H1 (cell line): ENCODE data around the gene ARMC10. TPM values are rescaled to one million over a fixed set of nuclear protein-coding genes. Genes with fewer than 3 reads are reported as not detected.

Experiments
- BACH1 ChIP-seq: IDR thresholded peaks from 2 replicates; pipeline ENCODE4 v1.6.1; 2012; ENCODE audit warnings: low read length, improper control_type of control experiment
- BCL11A ChIP-seq, 2 experiments: IDR thresholded peaks; one replicate each; pipeline ENCODE4 v1.6.1; 2011; ENCODE audit warnings: low read depth in 2 of 2, low read length in 2 of 2, mild to moderate bottlenecking in 2 of 2
- CHD2 ChIP-seq: IDR thresholded peaks from 2 replicates; pipeline ENCODE4 v1.6.1; 2012; ENCODE audit warnings: low read length, improper control_type of control experiment
- CREB1 ChIP-seq: IDR thresholded peaks from 2 replicates; pipeline ENCODE4 v1.6.1; 2012; ENCODE audit warnings: inconsistent platforms
- JUND ChIP-seq: IDR thresholded peaks from 2 replicates; pipeline ENCODE4 v1.6.1; 2011; ENCODE audit warnings: mild to moderate bottlenecking, improper control_type of control experiment, low read length
- KDM5A ChIP-seq: fragments of 200-600 bp; IDR thresholded peaks from 2 replicates; pipeline ENCODE4 v1.7.1; 2012; ENCODE audit warnings: mild to moderate bottlenecking, low read length, inconsistent platforms, mixed read lengths
- NRF1 ChIP-seq: IDR thresholded peaks from 2 replicates; pipeline ENCODE4 v1.6.1; 2011; ENCODE audit warnings: mild to moderate bottlenecking, low read depth, low read length, improper control_type of control experiment
- PHF8 ChIP-seq: fragments of 200-600 bp; sonication (generic); conservative IDR thresholded peaks from 2 replicates; pipeline ENCODE4 v1.7.1; 2012; ENCODE audit warnings: low read depth, mild to moderate bottlenecking, inconsistent platforms, low read length, moderate library complexity
- POLR2AphosphoS5 ChIP-seq: IDR thresholded peaks from 2 replicates; pipeline ENCODE4 v1.6.1; 2011; ENCODE audit warnings: low read depth, low read length
- RFX5 ChIP-seq: IDR thresholded peaks from 2 replicates; pipeline ENCODE4 v1.6.1; 2011; ENCODE audit warnings: low read depth, low read length, improper control_type of control experiment, borderline replicate concordance
- RXRA ChIP-seq: IDR thresholded peaks from 2 replicates; pipeline ENCODE4 v1.6.1; 2011; ENCODE audit warnings: low read depth, mild to moderate bottlenecking, low read length, moderate library complexity; ENCODE audit not compliant: insufficient read depth
- SAP30 ChIP-seq: fragments of 300-600 bp; sonication (generic); IDR thresholded peaks from 2 replicates; pipeline ENCODE4 v1.7.1; 2012; ENCODE audit warnings: low read length, moderate library complexity, mild to moderate bottlenecking, inconsistent platforms; ENCODE audit not compliant: insufficient read depth, insufficient replicate concordance
- SIN3A ChIP-seq, 2 experiments: IDR thresholded peaks in 1 of 2; conservative IDR thresholded peaks in 1 of 2; 2 replicates each; pipeline ENCODE4 v1.6.1; 2011 to 2012; ENCODE audit warnings: low read length in 2 of 2, improper control_type of control experiment in 1 of 2, low read depth in 1 of 2, mild to moderate bottlenecking in 1 of 2
- SIX5 ChIP-seq: IDR thresholded peaks from 2 replicates; pipeline ENCODE4 v1.6.1; 2011; ENCODE audit warnings: mild to moderate bottlenecking, low read depth, low read length
- SP2 ChIP-seq: IDR thresholded peaks from 2 replicates; pipeline ENCODE4 v1.6.1; 2012; ENCODE audit warnings: mild to moderate bottlenecking, low read length, inconsistent platforms
- SRF ChIP-seq: IDR thresholded peaks from 2 replicates; pipeline ENCODE4 v1.6.1; 2011; ENCODE audit warnings: mild to moderate bottlenecking, low read depth, low read length, moderate library complexity
- TAF1 ChIP-seq: IDR thresholded peaks from 2 replicates; pipeline ENCODE4 v1.6.1; 2011; ENCODE audit warnings: mild to moderate bottlenecking, low read depth, low read length
- polyA plus RNA-seq, 7 experiments: library from polyadenylated mRNA; depleted of rRNA in 3 of 7; stranded (reverse) in 5 of 7; unstranded in 2 of 7; fragments of >200 nt in 5 of 7; fragments of 200-250 nt in 2 of 7; gene quantifications; 1 replicate in 5 of 7; 2 replicates in 1 of 7; 4 replicates in 1 of 7; pipeline versions ENCODE4 v1.2.1 to v1.2.3, GENCODE V29; 2011 to 2013; ENCODE audit warnings: missing spikeins in 2 of 7, mixed read lengths in 2 of 7
- total RNA-seq: library from RNA; stranded (reverse); fragmentation: NEBNext Ultra II Directional; extraction: Animal tissue kit (Norgen Biotek cat#: 25700); gene quantifications from 2 replicates; pipeline ENCODE4 v1.2.1, GENCODE V29; 2021
- TF ChIP-seq, protein P1 (sequence below): IDR thresholded peaks from 2 replicates; pipeline ENCODE4 v1.6.1; 2012; ENCODE audit warnings: low read length, inconsistent platforms
- TF ChIP-seq, protein P2 (sequence below), 3 experiments: IDR thresholded peaks; 1 replicate in 2 of 3; 2 replicates in 1 of 3; pipeline versions ENCODE4 v1.5.1 to v1.6.1; 2011; ENCODE audit warnings: low read length in 3 of 3, mild to moderate bottlenecking in 3 of 3, inconsistent platforms in 2 of 3, low read depth in 1 of 3, moderate library complexity in 1 of 3; ENCODE audit not compliant: insufficient read depth in 1 of 3; ENCODE audit errors: control extremely low read depth in 1 of 3
- TF ChIP-seq, protein P3 (sequence below): IDR thresholded peaks from 2 replicates; pipeline ENCODE4 v1.6.1; 2012; ENCODE audit warnings: inconsistent platforms

ARMC10 gene
- total and polyA plus RNA-seq, 2 of the 8 experiments (the other 6 are each of a cell fraction or from before 2014, with no cell fraction given) = 16.4 to 44.3 TPM

DNA sequence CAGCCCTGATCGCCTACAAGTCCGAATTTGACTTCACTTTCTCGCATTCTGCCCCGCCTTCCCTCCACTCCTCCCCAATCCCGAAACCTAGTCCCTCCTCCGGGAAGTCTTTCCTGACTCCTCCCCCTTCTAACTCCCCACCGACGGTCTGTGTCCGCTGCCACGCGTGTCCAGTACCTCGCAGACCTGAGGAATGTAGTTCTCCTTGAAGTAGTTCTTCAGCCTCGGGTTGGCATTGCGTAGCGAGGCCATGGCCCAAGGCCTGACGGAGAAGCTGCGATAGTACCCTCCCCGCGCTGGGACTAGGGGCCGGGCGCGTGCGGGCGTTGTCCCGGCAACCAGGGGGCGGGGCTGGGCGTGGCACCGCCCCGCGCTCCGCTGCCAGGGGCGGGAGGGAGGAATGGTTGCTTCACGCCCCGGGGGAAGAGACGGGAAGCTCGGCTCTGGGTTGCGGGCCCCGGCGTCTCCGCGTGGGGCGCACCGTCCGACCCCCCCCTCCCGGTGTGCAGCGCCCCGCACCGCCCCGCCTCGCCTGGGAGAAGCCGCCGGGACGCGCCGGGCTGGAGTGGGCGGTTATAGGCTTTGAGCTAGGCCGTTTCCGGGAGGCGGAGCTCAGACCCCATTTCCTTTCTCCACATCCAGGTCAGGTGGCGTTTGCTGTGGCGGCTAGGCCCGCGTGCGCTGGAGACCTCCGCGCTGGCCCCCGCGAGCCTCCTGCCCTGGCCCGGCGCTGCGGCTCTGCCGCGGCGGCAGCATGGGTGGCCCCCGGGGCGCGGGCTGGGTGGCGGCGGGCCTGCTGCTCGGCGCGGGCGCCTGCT lies at the start of gene ARMC10, which contains the start of gene FBXL13 (continued):
- TF ChIP-seq KDM5A (no peak), BCL11A (IDR thresholded peaks at IDR 0.05; ENCODE audit: low read depth in 2 of 2, low read length in 2 of 2) (no peak), PHF8 (peak; percentile 66), BACH1 (peak; percentile 86), SIX5 (no peak), JUND (0 out of 2 replicates have a peak, but pooled peaks have one; percentile 4), SRF (no peak), SIN3A (conservative IDR thresholded peaks at IDR 0.05 in 1 of 2, IDR thresholded peaks at IDR 0.05 in 1 of 2; ENCODE audit: low read depth in 1 of 2, low read length in 2 of 2) (peak; percentile 58 to 98; a peak in 2 of 4 replicates), RXRA (no peak), SP2 (no peak), NRF1 (no peak), CHD2 (no peak), SAP30 (peak; percentile 98), CREB1 (0 out of 2 replicates have a peak, but pooled peaks have one; percentile 13), POLR2AphosphoS5 (peak; percentile 59), TAF1 (peak; percentile 77), RFX5 (no peak)
- TF ChIP-seq, protein P1, sequence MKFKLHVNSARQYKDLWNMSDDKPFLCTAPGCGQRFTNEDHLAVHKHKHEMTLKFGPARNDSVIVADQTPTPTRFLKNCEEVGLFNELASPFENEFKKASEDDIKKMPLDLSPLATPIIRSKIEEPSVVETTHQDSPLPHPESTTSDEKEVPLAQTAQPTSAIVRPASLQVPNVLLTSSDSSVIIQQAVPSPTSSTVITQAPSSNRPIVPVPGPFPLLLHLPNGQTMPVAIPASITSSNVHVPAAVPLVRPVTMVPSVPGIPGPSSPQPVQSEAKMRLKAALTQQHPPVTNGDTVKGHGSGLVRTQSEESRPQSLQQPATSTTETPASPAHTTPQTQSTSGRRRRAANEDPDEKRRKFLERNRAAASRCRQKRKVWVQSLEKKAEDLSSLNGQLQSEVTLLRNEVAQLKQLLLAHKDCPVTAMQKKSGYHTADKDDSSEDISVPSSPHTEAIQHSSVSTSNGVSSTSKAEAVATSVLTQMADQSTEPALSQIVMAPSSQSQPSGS = no peak
- TF ChIP-seq, protein P2, sequence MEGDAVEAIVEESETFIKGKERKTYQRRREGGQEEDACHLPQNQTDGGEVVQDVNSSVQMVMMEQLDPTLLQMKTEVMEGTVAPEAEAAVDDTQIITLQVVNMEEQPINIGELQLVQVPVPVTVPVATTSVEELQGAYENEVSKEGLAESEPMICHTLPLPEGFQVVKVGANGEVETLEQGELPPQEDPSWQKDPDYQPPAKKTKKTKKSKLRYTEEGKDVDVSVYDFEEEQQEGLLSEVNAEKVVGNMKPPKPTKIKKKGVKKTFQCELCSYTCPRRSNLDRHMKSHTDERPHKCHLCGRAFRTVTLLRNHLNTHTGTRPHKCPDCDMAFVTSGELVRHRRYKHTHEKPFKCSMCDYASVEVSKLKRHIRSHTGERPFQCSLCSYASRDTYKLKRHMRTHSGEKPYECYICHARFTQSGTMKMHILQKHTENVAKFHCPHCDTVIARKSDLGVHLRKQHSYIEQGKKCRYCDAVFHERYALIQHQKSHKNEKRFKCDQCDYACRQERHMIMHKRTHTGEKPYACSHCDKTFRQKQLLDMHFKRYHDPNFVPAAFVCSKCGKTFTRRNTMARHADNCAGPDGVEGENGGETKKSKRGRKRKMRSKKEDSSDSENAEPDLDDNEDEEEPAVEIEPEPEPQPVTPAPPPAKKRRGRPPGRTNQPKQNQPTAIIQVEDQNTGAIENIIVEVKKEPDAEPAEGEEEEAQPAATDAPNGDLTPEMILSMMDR (IDR thresholded peaks at IDR 0.05; ENCODE audit: control extremely low read depth in 1 of 3, insufficient read depth in 1 of 3, low read depth in 1 of 3, low read length in 3 of 3) = 0 out of 4 replicates have a peak, but pooled peaks of 1 of the 3 experiments have one; percentile 14
- TF ChIP-seq, protein P3, sequence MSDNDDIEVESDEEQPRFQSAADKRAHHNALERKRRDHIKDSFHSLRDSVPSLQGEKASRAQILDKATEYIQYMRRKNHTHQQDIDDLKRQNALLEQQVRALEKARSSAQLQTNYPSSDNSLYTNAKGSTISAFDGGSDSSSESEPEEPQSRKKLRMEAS = no peak
